ENCODE data around the gene ARAP1.

The ARAP1 gene

GRCh38 chr11:72658989-72659640 is 93.1 kb downstream of the ARAP1 start:
- TF ChIP-seq CTCF (IDR thresholded peaks at IDR 0.05; ENCODE audit: control insufficient read depth, insufficient read depth, low read depth, low read length, missing control alignments), result no peak
- no peak overlapping the region for H3K4me3 ChIP-seq (ENCODE audit: control insufficient read depth, low read depth, low read length)

GRCh38 chr11:72657411-72658100 is 94.7 kb downstream of the ARAP1 start:
- DNase-seq (ENCODE audit: low read depth), result no peak
- no peak for TF ChIP-seq CTCF (IDR thresholded peaks at IDR 0.05; ENCODE audit: control insufficient read depth, insufficient read depth, low read depth, low read length, missing control alignments)
- no peak overlapping the region for H3K4me3 ChIP-seq (ENCODE audit: control insufficient read depth, low read depth, low read length)

More at GRCh38 chr11:72658989-72659640, 93.1 kb downstream of the ARAP1 start:
- DNase-seq (ENCODE audit: low read depth), result no peak

GRCh38 chr11:72655896-72656464 is 96.2 kb downstream of the ARAP1 start:
- no peak overlapping the region for H3K4me3 ChIP-seq (ENCODE audit: control insufficient read depth, low read depth, low read length)
- no peak for DNase-seq (ENCODE audit: low read depth)
- TF ChIP-seq CTCF (IDR thresholded peaks at IDR 0.05; ENCODE audit: control insufficient read depth, insufficient read depth, low read depth, low read length, missing control alignments), result no peak

GRCh38 chr11:72655014-72655413 is 97.2 kb downstream of the ARAP1 start:
- no peak for TF ChIP-seq CTCF (IDR thresholded peaks at IDR 0.05; ENCODE audit: control insufficient read depth, insufficient read depth, low read depth, low read length, missing control alignments)
- no peak overlapping the region for H3K4me3 ChIP-seq (ENCODE audit: control insufficient read depth, low read depth, low read length)
- DNase-seq (ENCODE audit: low read depth), result no peak

- TF ChIP-seq CTCF (IDR thresholded peaks at IDR 0.05; ENCODE audit: control insufficient read depth, insufficient read depth, low read depth, low read length, missing control alignments), result no peak
- H3K4me3 ChIP-seq (ENCODE audit: control insufficient read depth, low read depth, low read length), result no peak overlapping the region
- no peak for DNase-seq (ENCODE audit: low read depth)
These were observed 98.6 kb downstream of the ARAP1 start for GRCh38 chr11:72653649-72654048.

- no peak for TF ChIP-seq CTCF (IDR thresholded peaks at IDR 0.05; ENCODE audit: control insufficient read depth, insufficient read depth, low read depth, low read length, missing control alignments)
- H3K4me3 ChIP-seq (ENCODE audit: control insufficient read depth, low read depth, low read length), result no peak overlapping the region
- DNase-seq (ENCODE audit: low read depth), result no peak
These were observed 99.2 kb downstream of the ARAP1 start for GRCh38 chr11:72652873-72653630.
